Measurements from ENCODE around the gene HNRNPUL2.

HNRNPUL2 gene

GRCh38 chr11:62721994-62722393, 5.3 kb downstream of the HNRNPUL2 start:
- TF ChIP-seq CTCF (IDR thresholded peaks at IDR 0.05) (no peak), ZFX (IDR thresholded peaks at IDR 0.05; ENCODE audit: borderline replicate concordance) (no peak)
- no peak overlapping the region for H3K27ac ChIP-seq

GRCh38 chr11:62719302-62719978, 7.8 kb downstream of the HNRNPUL2 start:
- no peak overlapping the region for H3K27ac ChIP-seq
- no peak for TF ChIP-seq ZFX (IDR thresholded peaks at IDR 0.05; ENCODE audit: borderline replicate concordance)
- TF ChIP-seq CTCF (IDR thresholded peaks at IDR 0.05) = no peak

- H3K27ac ChIP-seq = 0 out of 2 replicates have a peak overlapping the region, but pooled peaks have one; percentile 8
- TF ChIP-seq ZFX (IDR thresholded peaks at IDR 0.05; ENCODE audit: borderline replicate concordance) = no peak
- TF ChIP-seq CTCF (IDR thresholded peaks at IDR 0.05) = no peak
Measured at GRCh38 chr11:62716816-62717215, 10.4 kb downstream of the HNRNPUL2 start.

- TF ChIP-seq CTCF (IDR thresholded peaks at IDR 0.05) (no peak), ZFX (IDR thresholded peaks at IDR 0.05; ENCODE audit: borderline replicate concordance) (no peak)
- no peak overlapping the region for H3K27ac ChIP-seq
Measured at GRCh38 chr11:62716206-62716605, 11.1 kb downstream of the HNRNPUL2 start.

DNA sequence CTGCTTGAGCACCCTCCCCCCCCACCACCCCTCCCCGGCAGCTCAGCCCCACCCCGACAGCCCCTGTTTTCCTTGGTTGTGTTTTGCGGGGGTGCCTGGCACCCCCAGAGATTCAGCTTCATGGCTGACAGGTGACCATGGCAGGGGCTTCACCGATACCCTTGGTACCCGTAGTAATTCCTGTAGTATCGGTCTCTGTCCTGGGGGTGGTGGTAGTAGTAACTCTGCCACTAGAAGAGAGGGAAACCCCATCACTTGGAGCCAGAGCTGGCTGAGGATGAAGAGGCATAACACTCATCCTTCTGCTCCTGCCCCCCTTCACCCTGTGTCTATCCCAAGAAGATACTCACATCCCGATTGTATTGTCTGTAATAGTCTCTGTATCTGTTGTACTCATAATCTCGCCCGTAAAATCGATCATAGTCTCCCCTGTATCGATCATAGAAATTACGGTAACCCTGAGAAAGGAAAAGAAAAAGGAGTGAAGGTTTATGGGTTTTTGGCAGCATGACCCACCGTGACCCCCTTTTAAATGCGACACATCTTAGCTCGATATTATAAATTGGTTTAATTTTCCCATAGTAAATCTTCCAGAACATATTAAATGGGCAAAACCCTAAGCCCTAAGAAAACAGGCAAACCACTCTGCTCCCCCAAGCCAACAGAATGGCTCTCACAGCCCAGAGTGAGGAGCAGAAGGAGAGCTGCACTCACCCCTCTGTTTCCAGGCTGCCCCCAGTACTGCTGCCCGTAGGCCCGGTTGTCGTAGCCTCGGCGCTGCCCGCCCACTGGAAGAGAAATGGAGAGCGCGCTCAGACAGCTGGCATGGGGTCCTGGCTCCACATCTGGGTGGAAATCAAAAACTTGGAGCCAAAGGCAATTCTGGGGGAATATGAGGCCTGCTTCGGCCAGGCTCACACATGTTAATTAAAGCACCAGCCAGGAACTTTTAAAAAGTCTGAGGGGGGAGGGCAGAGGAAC, 11.8 kb downstream of the HNRNPUL2 start:
- TF ChIP-seq CTCF (IDR thresholded peaks at IDR 0.05) = no peak
- no peak for TF ChIP-seq ZFX (IDR thresholded peaks at IDR 0.05; ENCODE audit: borderline replicate concordance)
- no peak overlapping the region for H3K27ac ChIP-seq

GRCh38 chr11:62713343-62713742, 13.9 kb downstream of the HNRNPUL2 start:
- TF ChIP-seq CTCF (IDR thresholded peaks at IDR 0.05) (no peak), ZFX (IDR thresholded peaks at IDR 0.05; ENCODE audit: borderline replicate concordance) (no peak)
- H3K27ac ChIP-seq = 0 out of 2 replicates have a peak overlapping the region, but pooled peaks have one; percentile 13
